Germinal center (tissue), 1 donor: ENCODE data around the gene GALK2.

Experiments used
- DNase-seq: peaks from one replicate; pipeline ENCODE4 v3.0.0; 2012; ENCODE audit warnings: mixed read lengths, low spot score

Gene GALK2

GRCh38 chr15:49282366-49282765 lies 112.3 kb downstream of the GALK2 start:
- no peak for DNase-seq

GRCh38 chr15:49286649-49287404 lies 116.8 kb downstream of the GALK2 start:
- DNase-seq = no peak

GRCh38 chr15:49287481-49287880 lies 117.4 kb downstream of the GALK2 start:
- DNase-seq = no peak

GRCh38 chr15:49288391-49288790 lies 118.3 kb downstream of the GALK2 start:
- DNase-seq = no peak

GRCh38 chr15:49290191-49290590 lies 120.1 kb downstream of the GALK2 start:
- no peak for DNase-seq

GRCh38 chr15:49293941-49294340 lies 123.9 kb downstream of the GALK2 start:
- DNase-seq = no peak

- no peak for DNase-seq
These were observed 126.2 kb downstream of the GALK2 start for GRCh38 chr15:49296258-49296657.

- no peak for DNase-seq
These were observed 127.5 kb downstream of the GALK2 start for GRCh38 chr15:49297584-49297983.

- DNase-seq = no peak
These were observed 130.8 kb downstream of the GALK2 start for GRCh38 chr15:49300856-49301255.

GRCh38 chr15:49301562-49301961 lies 131.5 kb downstream of the GALK2 start:
- DNase-seq = no peak

GRCh38 chr15:49303003-49303402 lies 133.0 kb downstream of the GALK2 start:
- DNase-seq = no peak

GRCh38 chr15:49306551-49306950 lies 136.5 kb downstream of the GALK2 start:
- DNase-seq = no peak

GRCh38 chr15:49308686-49309085 lies 138.6 kb downstream of the GALK2 start:
- DNase-seq = no peak

GRCh38 chr15:49309889-49310288 lies 139.8 kb downstream of the GALK2 start:
- DNase-seq = no peak

- no peak for DNase-seq
These were observed 143.6 kb downstream of the GALK2 start for GRCh38 chr15:49313650-49314049.

GRCh38 chr15:49314716-49315115 lies 144.7 kb downstream of the GALK2 start:
- DNase-seq = no peak

- DNase-seq = no peak
These were observed 145.4 kb downstream of the GALK2 start for GRCh38 chr15:49315391-49315823.

GRCh38 chr15:49320351-49320750 lies 150.3 kb downstream of the GALK2 start:
- no peak for DNase-seq

GRCh38 chr15:49323207-49323606 lies 153.2 kb downstream of the GALK2 start:
- no peak for DNase-seq

GRCh38 chr15:49327927-49328326 lies 157.9 kb downstream of the GALK2 start:
- DNase-seq = no peak

- DNase-seq = no peak
These were observed 158.9 kb downstream of the GALK2 start for GRCh38 chr15:49328941-49329340.

GRCh38 chr15:49330166-49330565 lies 160.1 kb downstream of the GALK2 start:
- no peak for DNase-seq

- no peak for DNase-seq
These were observed 161.4 kb downstream of the GALK2 start for GRCh38 chr15:49331442-49331841.

GRCh38 chr15:49331951-49332350 lies 161.9 kb downstream of the GALK2 start:
- DNase-seq = no peak
